ENCODE measurements around the gene TNIP2.

Gene TNIP2

GRCh38 chr4:2795893-2796848 lies 40.0 kb upstream of the TNIP2 start:
- ATAC-seq, result peak; percentile 2; the same call in 2 of the 3 replicates
- TF ChIP-seq CSRNP3 (CRISPR knock-in tag; IDR thresholded peaks at IDR 0.05), result no peak
- TF ChIP-seq BACH2 (CRISPR knock-in tag; IDR thresholded peaks at IDR 0.05; ENCODE audit: borderline replicate concordance), result no peak
- TF ChIP-seq CREB5 (CRISPR knock-in tag; IDR thresholded peaks at IDR 0.05; ENCODE audit: low read depth), result no peak
- TF ChIP-seq PATZ1 (CRISPR knock-in tag; IDR thresholded peaks at IDR 0.05; ENCODE audit: borderline replicate concordance), result no peak
- TF ChIP-seq TOX (CRISPR knock-in tag; IDR thresholded peaks at IDR 0.05; ENCODE audit: borderline replicate concordance), result no peak
- TF ChIP-seq GLIS3 (CRISPR knock-in tag; IDR thresholded peaks at IDR 0.05), result no peak
- TF ChIP-seq ZNF70 (CRISPR knock-in tag; IDR thresholded peaks at IDR 0.05), result no peak
- TF ChIP-seq POU6F1 (CRISPR knock-in tag; IDR thresholded peaks at IDR 0.05; ENCODE audit: borderline replicate concordance, low read depth), result no peak
- no peak for TF ChIP-seq CSDC2 (CRISPR knock-in tag; IDR thresholded peaks at IDR 0.05)
- TF ChIP-seq PPARA (CRISPR knock-in tag; IDR thresholded peaks at IDR 0.05; ENCODE audit: borderline replicate concordance), result no peak
- no peak for TF ChIP-seq TCF4 (CRISPR knock-in tag; IDR thresholded peaks at IDR 0.05; ENCODE audit: borderline replicate concordance)

GRCh38 chr4:2795300-2795892 lies 39.3 kb upstream of the TNIP2 start:
- TF ChIP-seq ZNF70 (CRISPR knock-in tag; IDR thresholded peaks at IDR 0.05), result no peak
- TF ChIP-seq PPARA (CRISPR knock-in tag; IDR thresholded peaks at IDR 0.05; ENCODE audit: borderline replicate concordance), result no peak
- no peak for TF ChIP-seq BACH2 (CRISPR knock-in tag; IDR thresholded peaks at IDR 0.05; ENCODE audit: borderline replicate concordance)
- TF ChIP-seq CSRNP3 (CRISPR knock-in tag; IDR thresholded peaks at IDR 0.05), result no peak
- TF ChIP-seq POU6F1 (CRISPR knock-in tag; IDR thresholded peaks at IDR 0.05; ENCODE audit: borderline replicate concordance, low read depth), result no peak
- no peak for TF ChIP-seq GLIS3 (CRISPR knock-in tag; IDR thresholded peaks at IDR 0.05)
- no peak for TF ChIP-seq PATZ1 (CRISPR knock-in tag; IDR thresholded peaks at IDR 0.05; ENCODE audit: borderline replicate concordance)
- no peak for TF ChIP-seq ZNF8 (CRISPR knock-in tag; IDR thresholded peaks at IDR 0.05)
- no peak for TF ChIP-seq TSHZ2 (CRISPR knock-in tag; IDR thresholded peaks at IDR 0.05)
- ATAC-seq, result no peak

Data from SK-N-SH treated with all-trans-retinoic acid at 6 μM for 48 hours (cell line).